Spleen (tissue), 7 donors: ENCODE results near the gene IRF6.

Experiments
- CTCF ChIP-seq, 11 experiments: fragments of 200-600 bp in 7 of 11; fragments of 450-650 bp in 4 of 11; sonication (generic) in 4 of 11; IDR thresholded peaks in 8 of 11; conservative IDR thresholded peaks in 3 of 11; 1 replicate in 7 of 11; 2 replicates in 4 of 11; pipeline versions ENCODE4 v1.4.0 to v1.8.0; 2016 to 2021; ENCODE audit warnings: antibody characterized with exemption in 11 of 11, inconsistent platforms in 4 of 11, mild to moderate bottlenecking in 1 of 11
- POLR2A ChIP-seq, 3 donors: fragments of 450-650 bp; IDR thresholded peaks; one replicate each; pipeline ENCODE4 v1.5.1; 2017; ENCODE audit warnings: antibody characterized with exemption in 3 of 3, mild to moderate bottlenecking in 1 of 3
- POLR2AphosphoS5 ChIP-seq, 3 donors: sonication (generic); formaldehyde crosslinking; IDR thresholded peaks; one replicate each; pipeline ENCODE4 v1.5.1; 2017; ENCODE audit warnings: antibody characterized with exemption in 3 of 3
- donor health status: DM: no; HTN: no; CAD: no; lungs with moderate emphysema.
- donor health status: DM: no; HTN: no; CAD: no.
- donor health status: DM: no; HTN: no; CAD: no.

- TF ChIP-seq CTCF (IDR thresholded peaks at IDR 0.05 in 8 of 11, conservative IDR thresholded peaks at IDR 0.05 in 3 of 11) (no peak), POLR2A (IDR thresholded peaks at IDR 0.05) (no peak), POLR2AphosphoS5 (IDR thresholded peaks at IDR 0.05) (no peak)
These were observed 24.8 kb upstream of the IRF6 start for GRCh38 chr1:209830722-209831121.
